ENCODE results near the gene ARMC9.
"Not testable (repeated sequence)": the region's sequence is repeated elsewhere in the genome, so short reads cannot be mapped to it uniquely, and the experiment has no call there.

ARMC9 gene

DNA sequence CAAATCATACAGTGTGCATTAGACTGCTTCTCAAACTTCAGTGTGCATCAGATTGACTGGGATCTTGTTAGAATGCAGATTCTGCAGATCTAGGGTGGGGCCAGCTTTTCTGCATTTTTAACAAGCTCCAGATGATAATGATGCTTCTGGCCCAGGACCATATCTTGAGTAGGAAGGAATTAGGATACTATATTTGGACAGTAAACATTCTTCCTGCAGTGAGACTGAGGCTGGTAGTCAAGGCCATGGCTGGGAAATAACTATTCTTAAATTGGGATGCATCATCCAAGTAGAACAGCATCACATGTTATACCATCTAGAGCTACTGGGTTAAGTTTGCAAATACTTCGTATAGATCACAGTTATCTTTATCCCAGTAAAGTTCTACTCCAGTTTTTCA is 28.4 kb upstream of the ARMC9 start:
- TF ChIP-seq, protein P1, sequence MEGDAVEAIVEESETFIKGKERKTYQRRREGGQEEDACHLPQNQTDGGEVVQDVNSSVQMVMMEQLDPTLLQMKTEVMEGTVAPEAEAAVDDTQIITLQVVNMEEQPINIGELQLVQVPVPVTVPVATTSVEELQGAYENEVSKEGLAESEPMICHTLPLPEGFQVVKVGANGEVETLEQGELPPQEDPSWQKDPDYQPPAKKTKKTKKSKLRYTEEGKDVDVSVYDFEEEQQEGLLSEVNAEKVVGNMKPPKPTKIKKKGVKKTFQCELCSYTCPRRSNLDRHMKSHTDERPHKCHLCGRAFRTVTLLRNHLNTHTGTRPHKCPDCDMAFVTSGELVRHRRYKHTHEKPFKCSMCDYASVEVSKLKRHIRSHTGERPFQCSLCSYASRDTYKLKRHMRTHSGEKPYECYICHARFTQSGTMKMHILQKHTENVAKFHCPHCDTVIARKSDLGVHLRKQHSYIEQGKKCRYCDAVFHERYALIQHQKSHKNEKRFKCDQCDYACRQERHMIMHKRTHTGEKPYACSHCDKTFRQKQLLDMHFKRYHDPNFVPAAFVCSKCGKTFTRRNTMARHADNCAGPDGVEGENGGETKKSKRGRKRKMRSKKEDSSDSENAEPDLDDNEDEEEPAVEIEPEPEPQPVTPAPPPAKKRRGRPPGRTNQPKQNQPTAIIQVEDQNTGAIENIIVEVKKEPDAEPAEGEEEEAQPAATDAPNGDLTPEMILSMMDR (IDR thresholded peaks at IDR 0.05; ENCODE audit: control insufficient read depth, insufficient read depth, low read depth, low read length, missing control alignments), result no peak
- DNase-seq (ENCODE audit: low read depth), result peak; percentile 46
- H3K4me3 ChIP-seq (ENCODE audit: control insufficient read depth, low read depth, low read length), result no peak overlapping the region

DNA sequence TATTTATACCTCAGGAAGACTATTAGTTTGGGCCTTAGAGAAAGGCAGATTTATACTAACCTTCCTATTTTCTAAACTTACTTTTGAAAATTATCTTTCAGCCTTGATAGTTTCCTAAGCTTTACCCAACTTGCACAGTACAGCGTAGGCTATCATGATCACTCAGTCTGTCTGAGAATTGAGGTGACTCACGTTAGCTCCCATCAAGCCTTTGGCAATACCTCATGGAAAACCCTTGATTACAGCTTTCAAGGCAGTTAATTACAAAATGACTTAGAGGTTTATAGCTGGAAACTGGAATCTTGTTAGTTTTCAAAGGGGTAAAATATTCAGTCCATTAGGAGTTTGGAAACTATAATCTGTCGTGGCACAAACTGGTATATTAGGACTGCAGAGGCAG is 26.4 kb upstream of the ARMC9 start:
- DNase-seq (ENCODE audit: low read depth), result peak; percentile 61
- H3K4me3 ChIP-seq (ENCODE audit: control insufficient read depth, low read depth, low read length), result no peak overlapping the region
- TF ChIP-seq, protein P1 (IDR thresholded peaks at IDR 0.05; ENCODE audit: control insufficient read depth, insufficient read depth, low read depth, low read length, missing control alignments), result no peak

DNA sequence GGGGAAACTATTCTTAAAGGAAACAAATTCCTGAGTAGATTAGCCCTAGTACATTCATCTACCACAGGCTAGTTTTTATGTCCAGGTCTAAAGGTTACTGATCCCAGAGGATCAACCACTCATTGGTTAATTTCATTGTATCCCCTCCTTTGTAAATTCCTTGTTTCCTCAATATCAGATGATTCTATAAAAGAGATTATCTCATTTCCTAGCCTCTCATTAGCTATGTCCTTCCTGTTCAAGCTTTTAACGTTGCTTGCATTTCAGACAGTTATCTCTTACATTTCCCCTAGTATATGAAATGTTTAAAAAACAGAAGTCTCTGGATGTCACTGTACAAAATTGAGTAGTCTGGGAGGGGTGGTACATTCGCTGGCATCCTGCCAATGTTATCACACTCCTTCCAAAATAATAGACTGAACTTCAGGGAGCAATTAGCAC is 24.2 kb upstream of the ARMC9 start:
- H3K4me3 ChIP-seq (ENCODE audit: control insufficient read depth, low read depth, low read length), result no peak overlapping the region
- no peak for DNase-seq (ENCODE audit: low read depth)
- TF ChIP-seq, protein P1 (IDR thresholded peaks at IDR 0.05; ENCODE audit: control insufficient read depth, insufficient read depth, low read depth, low read length, missing control alignments), result no peak

DNA sequence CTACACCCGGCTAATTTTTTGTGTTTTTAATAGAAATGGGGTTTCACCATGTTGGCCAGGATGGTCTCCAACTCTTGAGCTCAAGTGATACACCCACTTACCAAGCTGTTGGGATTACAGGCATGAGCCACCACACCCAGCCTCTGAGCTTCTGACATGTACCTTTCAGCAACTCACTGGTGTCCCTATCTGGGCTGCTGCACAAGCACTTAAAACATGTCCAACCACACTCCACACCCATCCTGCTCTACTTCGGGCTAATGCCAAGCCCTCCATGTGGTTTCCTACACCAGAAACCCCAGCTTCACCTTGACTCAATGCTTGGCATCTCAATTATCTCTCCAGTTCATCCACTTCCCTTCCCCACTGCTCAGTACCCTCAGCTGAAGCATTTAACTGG is 22.4 kb upstream of the ARMC9 start:
- no peak for DNase-seq (ENCODE audit: low read depth)
- TF ChIP-seq, protein P1 (IDR thresholded peaks at IDR 0.05; ENCODE audit: control insufficient read depth, insufficient read depth, low read depth, low read length, missing control alignments), result no peak
- no peak overlapping the region for H3K4me3 ChIP-seq (ENCODE audit: control insufficient read depth, low read depth, low read length)

DNA sequence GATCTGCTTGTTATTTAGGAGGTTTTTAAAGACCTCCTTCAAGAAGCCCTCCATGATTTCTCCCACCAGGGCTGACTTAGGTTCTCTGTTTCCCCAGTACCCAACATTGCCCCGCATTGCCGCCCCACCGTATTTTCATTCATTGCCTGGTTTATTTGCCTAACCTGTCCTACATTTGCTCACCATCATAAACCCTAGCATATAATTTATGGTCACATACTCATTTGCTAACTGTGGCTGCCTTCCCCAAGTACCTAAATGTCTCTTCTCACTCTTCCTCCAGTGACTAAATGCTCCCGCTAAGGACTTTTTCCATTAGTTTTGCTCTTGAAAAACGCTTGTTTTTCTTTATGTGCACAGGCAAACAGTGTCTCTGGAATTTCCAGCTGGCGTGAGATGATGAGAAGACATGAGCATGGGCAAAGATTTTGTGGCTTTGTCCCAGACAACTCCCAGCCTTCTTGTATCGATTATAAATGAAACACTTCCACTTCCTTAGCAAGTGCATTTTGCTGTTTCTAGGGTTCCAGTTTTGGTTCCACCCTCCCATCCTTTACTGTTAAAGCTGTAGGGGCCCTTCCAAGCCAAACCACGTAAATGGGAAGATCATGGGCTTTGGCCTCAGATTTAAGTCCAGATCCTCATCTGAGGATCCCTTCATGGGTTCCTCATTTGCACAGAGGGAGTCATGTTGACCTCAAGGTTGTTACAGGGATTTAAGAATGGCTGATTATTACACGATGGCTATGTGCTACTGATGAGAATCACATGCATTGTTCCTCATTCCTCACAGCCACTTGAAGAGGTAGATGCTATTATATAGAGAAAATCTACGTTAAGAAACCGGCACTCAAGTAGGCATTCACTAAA is 21.0 kb upstream of the ARMC9 start:
- H3K4me3 ChIP-seq (ENCODE audit: control insufficient read depth, low read depth, low read length), result no peak overlapping the region
- no peak for DNase-seq (ENCODE audit: low read depth)
- TF ChIP-seq, protein P1 (IDR thresholded peaks at IDR 0.05; ENCODE audit: control insufficient read depth, insufficient read depth, low read depth, low read length, missing control alignments), result no peak

DNA sequence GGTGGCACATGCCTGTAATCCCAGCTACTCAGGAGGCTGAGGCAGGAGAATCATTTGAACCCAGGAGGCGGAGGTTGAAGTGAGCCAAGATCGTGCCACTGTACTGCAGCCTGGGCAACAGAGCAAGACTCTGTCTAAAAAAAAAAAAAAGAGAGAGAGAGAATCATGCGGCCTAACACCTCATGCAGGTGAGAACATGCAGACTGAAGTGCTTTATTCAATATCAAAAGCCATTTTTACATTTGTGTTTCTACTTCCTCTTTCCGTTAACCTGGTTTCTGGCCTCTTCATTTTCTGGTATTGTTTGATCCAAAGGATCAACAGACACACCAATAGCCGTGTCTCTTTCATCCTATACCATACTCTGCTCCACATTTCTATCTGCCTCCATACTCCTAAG is 19.6 kb upstream of the ARMC9 start:
- H3K4me3 ChIP-seq (ENCODE audit: control insufficient read depth, low read depth, low read length); DNase-seq (ENCODE audit: low read depth): not testable (repeated sequence)

DNA sequence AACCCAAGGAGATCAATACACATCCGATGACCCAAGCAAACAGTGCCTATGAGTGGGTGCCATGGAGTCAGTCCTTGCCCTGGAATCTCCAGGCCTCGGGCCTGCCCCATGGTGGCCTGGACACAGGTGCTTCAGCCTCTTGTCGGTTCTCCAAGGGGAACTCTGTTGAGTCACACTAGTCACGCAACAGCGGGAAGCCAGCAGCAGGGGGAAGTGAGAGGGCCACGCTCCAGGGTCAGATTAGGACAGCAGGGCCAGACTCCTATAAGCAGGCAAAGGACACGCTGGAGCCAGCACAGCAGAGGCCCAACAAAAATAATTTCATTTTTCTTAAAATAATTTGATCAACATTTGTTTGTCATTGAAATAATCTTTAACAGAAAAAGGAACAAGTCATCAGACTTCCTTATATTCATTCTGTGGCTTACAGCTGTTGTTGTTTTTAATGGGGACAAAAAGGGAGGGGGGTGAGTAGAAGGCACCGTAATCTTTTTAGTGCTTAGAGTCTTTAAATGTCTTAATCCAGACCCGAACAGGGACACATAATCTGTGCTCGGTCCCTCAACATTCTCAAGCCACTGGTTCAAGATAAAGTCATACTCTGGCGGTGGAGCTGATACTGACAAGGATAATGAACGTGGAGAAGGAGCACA is 16.4 kb upstream of the ARMC9 start:
- no peak overlapping the region for H3K4me3 ChIP-seq (ENCODE audit: control insufficient read depth, low read depth, low read length)
- no peak for DNase-seq (ENCODE audit: low read depth)
- TF ChIP-seq, protein P1 (IDR thresholded peaks at IDR 0.05; ENCODE audit: control insufficient read depth, insufficient read depth, low read depth, low read length, missing control alignments), result no peak
